ENCODE measurements around the gene TCL1B. TPM values are rescaled to one million over a fixed set of nuclear protein-coding genes. Genes with fewer than 3 reads are reported as not detected.
A peak's percentile ranks its signal among the peaks of the same experiment; 100 is the strongest.
"Not testable (repeated sequence)": the region's sequence is repeated elsewhere in the genome, so short reads cannot be mapped to it uniquely, and the experiment has no call there.

Gene TCL1B
- total and polyA plus RNA-seq, 5 donors from 2014 or later, result not detected

DNA sequence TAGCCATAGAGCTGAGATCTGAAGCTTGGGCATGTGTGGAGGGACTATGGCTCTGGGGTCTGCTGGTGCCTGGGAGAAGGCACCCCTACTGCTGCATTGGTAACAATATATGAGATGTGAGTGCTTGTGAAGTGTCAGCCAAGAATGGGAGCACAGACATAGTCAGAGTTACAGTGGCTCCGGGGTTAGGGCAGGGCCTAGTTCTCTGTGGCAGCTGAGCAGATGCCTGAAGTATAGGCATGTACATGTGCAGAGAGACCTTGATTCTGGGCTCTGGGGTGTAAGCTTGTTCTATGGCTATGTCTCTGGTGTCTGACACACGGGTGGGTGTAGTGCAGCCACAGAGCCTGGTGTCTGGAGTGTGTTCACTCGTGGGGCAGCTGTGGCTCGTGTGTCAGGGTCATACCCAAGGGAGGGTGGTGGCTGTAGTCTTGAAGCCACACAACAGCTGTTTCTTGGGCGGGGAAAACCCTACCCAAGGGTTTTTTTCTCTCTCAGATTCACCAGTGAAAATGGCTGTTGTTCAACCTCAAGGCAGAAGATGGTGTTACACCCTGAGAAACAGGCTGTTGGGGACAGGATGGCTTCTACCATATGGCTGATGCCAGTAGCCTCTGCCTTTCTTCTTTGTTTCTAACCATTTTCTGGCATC, 39.6 kb downstream of the TCL1B start:
- no peak overlapping the region for H3K4me3 ChIP-seq (ENCODE audit: low read depth, low read length)
- Mint-ChIP-seq H3K27ac (no peak overlapping the region), H3K4me1 (no peaks in the 10 kb centered on the region), H3K27me3 (peaks cover 30% of the 10 kb centered on the region), H3K36me3 (no peaks in the 10 kb centered on the region), H3K4me3 (no peak overlapping the region), H3K9me3 (peaks cover 0 to 11% (median 4%) of the 10 kb centered on the region in 7 donors)
- no peak overlapping the region for H3K27ac ChIP-seq (ENCODE audit: insufficient read depth, low read length, poor library complexity, severe bottlenecking)
- ATAC-seq (ENCODE audit: low read depth in 2 of 2) (peak in 1 of 2 donors; percentile 42), DNase-seq (no peak)
- H3K9me3 ChIP-seq (ENCODE audit: control insufficient read depth in 2 of 2, low read length in 2 of 2), result peaks cover 0 to 6% of the 10 kb centered on the region in 2 experiments
- H3K27me3 ChIP-seq (ENCODE audit: control insufficient read depth, insufficient read depth, low read length), result peaks cover 11% of the 10 kb centered on the region
- no peaks in the 10 kb centered on the region for H3K36me3 ChIP-seq (ENCODE audit: control insufficient read depth, insufficient read depth, low read length)
- no peaks in the 10 kb centered on the region for H3K4me1 ChIP-seq (ENCODE audit: control insufficient read depth, insufficient read depth, low read length, poor library complexity, severe bottlenecking)

DNA sequence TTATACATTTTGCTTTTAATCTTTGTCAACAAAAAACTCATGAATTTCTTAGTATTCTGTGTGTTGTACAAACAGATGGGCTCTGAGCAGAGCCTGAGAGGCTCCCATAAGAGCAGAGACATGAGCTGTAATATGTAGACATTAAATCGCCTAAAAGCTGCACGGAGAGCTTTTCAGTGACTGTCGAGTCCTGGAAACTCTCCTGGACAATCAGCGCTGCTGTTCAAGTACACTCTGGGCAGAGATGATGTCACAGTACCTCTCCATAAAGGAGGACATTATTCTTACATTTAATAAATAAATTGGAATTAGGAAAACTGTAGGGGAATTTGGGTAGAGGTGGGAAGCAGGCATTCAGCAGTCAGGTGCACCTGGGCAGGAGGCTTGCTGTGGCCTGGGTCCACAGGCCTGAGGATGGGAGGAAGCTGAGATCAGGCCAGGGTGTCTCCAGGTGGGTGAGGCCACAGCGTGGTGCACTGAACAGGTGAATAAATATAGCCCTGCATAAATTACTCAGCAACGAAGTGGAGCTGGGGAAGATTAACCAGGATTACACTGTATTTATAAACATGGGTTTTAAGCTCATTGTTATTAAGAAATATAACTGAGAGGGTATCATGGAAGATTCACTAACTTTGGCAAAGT, 41.0 kb downstream of the TCL1B start:
- Mint-ChIP-seq H3K36me3 (no peaks in the 10 kb centered on the region), H3K27ac (no peak overlapping the region), H3K9me3 (peaks cover 0 to 9% (median 4%) of the 10 kb centered on the region in 7 donors), H3K4me1 (no peaks in the 10 kb centered on the region), H3K4me3 (no peak overlapping the region), H3K27me3 (peaks cover 35% of the 10 kb centered on the region)
- Histone ChIP-seq H3K36me3 (ENCODE audit: control insufficient read depth, insufficient read depth, low read length) (no peaks in the 10 kb centered on the region), H3K4me1 (ENCODE audit: control insufficient read depth, insufficient read depth, low read length, poor library complexity, severe bottlenecking) (no peaks in the 10 kb centered on the region), H3K27ac (ENCODE audit: insufficient read depth, low read length, poor library complexity, severe bottlenecking) (no peak overlapping the region), H3K9me3 (ENCODE audit: control insufficient read depth in 2 of 2, low read length in 2 of 2) (peaks cover 0 to 3% of the 10 kb centered on the region in 2 experiments), H3K27me3 (ENCODE audit: control insufficient read depth, insufficient read depth, low read length) (peaks cover 14% of the 10 kb centered on the region), H3K4me3 (ENCODE audit: low read depth, low read length) (no peak overlapping the region)
- ATAC-seq (ENCODE audit: low read depth in 2 of 2) (no peak), DNase-seq (no peak)

DNA sequence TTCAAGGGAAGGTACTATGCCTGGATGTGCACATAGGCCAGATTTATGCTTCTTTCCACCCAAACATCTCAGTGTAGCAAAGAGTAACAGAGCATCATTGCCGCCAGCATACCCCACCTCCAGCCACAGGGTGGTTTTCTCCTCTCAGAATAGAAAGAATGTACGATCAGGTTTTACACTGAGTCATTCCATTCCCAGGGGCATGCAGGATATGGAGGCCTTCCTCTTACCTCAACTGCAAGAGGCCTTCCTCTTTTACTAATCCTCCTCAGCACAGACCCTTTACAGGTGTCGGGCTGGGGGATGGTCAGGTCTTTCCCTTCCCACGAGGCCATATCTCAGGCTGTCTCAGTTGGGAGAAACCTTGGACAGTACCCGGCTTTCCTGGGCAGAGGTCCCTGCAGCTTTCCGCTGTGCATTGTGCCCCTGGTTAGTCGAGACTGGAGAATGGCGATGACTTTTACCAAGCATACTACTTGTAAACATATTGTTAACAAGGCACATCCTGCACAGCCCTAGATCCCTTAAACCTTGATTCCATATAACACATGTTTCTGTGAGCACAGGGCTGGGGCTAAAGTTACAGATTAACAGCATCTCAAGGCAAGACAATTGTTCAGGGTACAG, 43.3 kb downstream of the TCL1B start:
- H3K36me3 Mint-ChIP-seq; H3K36me3 ChIP-seq (ENCODE audit: control insufficient read depth, insufficient read depth, low read length); H3K4me1 Mint-ChIP-seq; DNase-seq; H3K9me3 Mint-ChIP-seq; ATAC-seq (ENCODE audit: low read depth in 2 of 2); H3K4me1 ChIP-seq (ENCODE audit: control insufficient read depth, insufficient read depth, low read length, poor library complexity, severe bottlenecking); H3K9me3 ChIP-seq (ENCODE audit: control insufficient read depth in 2 of 2, low read length in 2 of 2); H3K4me3 Mint-ChIP-seq; H3K27ac Mint-ChIP-seq; H3K4me3 ChIP-seq (ENCODE audit: low read depth, low read length); H3K27ac ChIP-seq (ENCODE audit: insufficient read depth, low read length, poor library complexity, severe bottlenecking): not testable (repeated sequence)
- H3K27me3 Mint-ChIP-seq, result peaks cover 27% of the 10 kb centered on the region
- peaks cover 17% of the 10 kb centered on the region for H3K27me3 ChIP-seq (ENCODE audit: control insufficient read depth, insufficient read depth, low read length)

DNA sequence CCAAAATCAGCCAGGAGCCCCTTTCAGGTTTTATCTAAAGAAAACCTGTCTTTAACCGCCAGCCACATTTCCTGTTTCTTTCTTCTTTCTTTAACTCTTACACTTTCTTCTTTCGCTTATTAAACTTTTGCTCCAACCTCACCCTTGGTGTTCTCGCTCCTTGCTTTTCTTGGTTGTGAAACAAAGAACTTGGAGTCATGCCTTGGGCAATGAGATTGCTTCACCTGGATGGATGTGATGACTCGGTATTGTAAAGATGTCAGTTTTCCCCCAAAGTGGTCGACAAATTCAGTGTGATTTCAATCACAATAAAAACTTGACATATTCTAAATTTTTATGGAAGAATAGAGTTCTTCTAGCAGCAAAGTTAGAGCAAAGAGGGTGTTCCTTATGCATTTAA, 43.9 kb downstream of the TCL1B start:
- H3K4me1 ChIP-seq (ENCODE audit: control insufficient read depth, insufficient read depth, low read length, poor library complexity, severe bottlenecking), result no peaks in the 10 kb centered on the region
- no peak for ATAC-seq (ENCODE audit: low read depth in 2 of 2)
- no peak for DNase-seq
- H3K4me3 Mint-ChIP-seq, result no peak overlapping the region
- no peaks in the 10 kb centered on the region for H3K36me3 ChIP-seq (ENCODE audit: control insufficient read depth, insufficient read depth, low read length)
- no peaks in the 10 kb centered on the region for H3K4me1 Mint-ChIP-seq
- H3K27ac Mint-ChIP-seq, result no peak overlapping the region
- H3K9me3 ChIP-seq (ENCODE audit: control insufficient read depth in 2 of 2, low read length in 2 of 2), result no peaks in the 10 kb centered on the region
- H3K9me3 Mint-ChIP-seq, result peaks cover 0 to 3% (median 0%) of the 10 kb centered on the region in 7 donors
- peaks cover 27% of the 10 kb centered on the region for H3K27me3 Mint-ChIP-seq
- H3K36me3 Mint-ChIP-seq, result no peaks in the 10 kb centered on the region
- H3K4me3 ChIP-seq (ENCODE audit: low read depth, low read length), result no peak overlapping the region
- peaks cover 17% of the 10 kb centered on the region for H3K27me3 ChIP-seq (ENCODE audit: control insufficient read depth, insufficient read depth, low read length)
- H3K27ac ChIP-seq (ENCODE audit: insufficient read depth, low read length, poor library complexity, severe bottlenecking), result no peak overlapping the region

DNA sequence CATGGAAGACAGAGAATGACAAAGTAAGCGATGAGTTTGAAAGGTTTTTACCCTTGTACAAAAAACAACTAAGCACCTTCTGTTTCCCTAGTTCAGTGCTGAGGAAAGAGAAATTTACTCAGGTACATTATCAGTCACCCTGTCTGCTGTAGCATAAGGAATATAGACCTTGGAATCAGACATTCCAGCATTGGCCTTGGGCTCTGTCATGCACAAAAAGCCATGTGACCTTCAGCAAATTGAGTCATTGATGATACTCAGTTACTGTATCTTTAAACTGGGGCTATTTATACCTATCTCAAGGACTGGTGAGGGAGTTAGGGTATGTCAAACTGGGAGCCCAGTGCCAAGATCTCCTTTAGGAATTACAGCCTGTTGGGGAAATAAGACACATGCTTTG, 47.0 kb downstream of the TCL1B start:
- Histone ChIP-seq H3K27me3 (ENCODE audit: control insufficient read depth, insufficient read depth, low read length) (peaks cover 11% of the 10 kb centered on the region), H3K9me3 (ENCODE audit: control insufficient read depth in 2 of 2, low read length in 2 of 2) (peaks cover under 1 to 1% of the 10 kb centered on the region in 2 experiments), H3K36me3 (ENCODE audit: control insufficient read depth, insufficient read depth, low read length) (no peaks in the 10 kb centered on the region), H3K27ac (ENCODE audit: insufficient read depth, low read length, poor library complexity, severe bottlenecking) (no peak overlapping the region), H3K4me3 (ENCODE audit: low read depth, low read length) (no peak overlapping the region), H3K4me1 (ENCODE audit: control insufficient read depth, insufficient read depth, low read length, poor library complexity, severe bottlenecking) (no peaks in the 10 kb centered on the region)
- Mint-ChIP-seq H3K4me3 (no peak overlapping the region), H3K9me3 (peaks cover 0 to 8% (median 2%) of the 10 kb centered on the region in 7 donors), H3K27ac (no peak overlapping the region), H3K4me1 (peaks cover 0 to 3% (median 0%) of the 10 kb centered on the region in 4 donors), H3K36me3 (peaks cover 2% of the 10 kb centered on the region), H3K27me3 (peaks cover 18% of the 10 kb centered on the region)
- ATAC-seq (ENCODE audit: low read depth in 2 of 2), result no peak
- no peak for DNase-seq

DNA sequence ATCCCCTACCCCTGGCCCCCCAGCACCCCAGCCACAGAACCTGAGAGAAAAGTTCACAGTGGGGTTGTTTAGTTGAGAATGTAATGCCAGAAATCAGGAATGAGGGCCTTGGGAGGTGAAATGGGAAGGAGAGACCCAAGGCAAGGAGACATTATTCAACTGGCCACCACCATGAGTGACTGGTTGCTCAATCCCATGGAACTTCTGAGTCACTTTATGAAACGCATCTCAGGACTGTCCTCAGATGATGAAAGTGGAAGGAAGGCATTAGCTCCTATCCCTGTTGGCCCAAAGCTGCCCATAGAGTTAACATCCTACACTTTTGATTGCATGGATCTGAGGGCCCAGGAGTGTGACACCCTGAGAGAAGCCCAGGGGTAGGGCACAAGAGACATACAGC, 53.1 kb downstream of the TCL1B start:
- Histone ChIP-seq H3K27ac (ENCODE audit: insufficient read depth, low read length, poor library complexity, severe bottlenecking) (peak overlapping the region; percentile 68), H3K4me1 (ENCODE audit: control insufficient read depth, insufficient read depth, low read length, poor library complexity, severe bottlenecking) (no peaks in the 10 kb centered on the region), H3K36me3 (ENCODE audit: control insufficient read depth, insufficient read depth, low read length) (no peaks in the 10 kb centered on the region), H3K27me3 (ENCODE audit: control insufficient read depth, insufficient read depth, low read length) (no peaks in the 10 kb centered on the region), H3K4me3 (ENCODE audit: low read depth, low read length) (no peak overlapping the region), H3K9me3 (ENCODE audit: control insufficient read depth in 2 of 2, low read length in 2 of 2) (peaks cover 9 to 16% of the 10 kb centered on the region in 2 experiments)
- peak overlapping the region; percentile 83 to 100 (median 94) for H3K27ac Mint-ChIP-seq
- H3K4me1 Mint-ChIP-seq, result peaks cover 0 to 30% (median 5%) of the 10 kb centered on the region in 4 donors
- H3K4me3 Mint-ChIP-seq, result peak overlapping the region in 1 of 4 donors; percentile 56
- peaks cover 4% of the 10 kb centered on the region for H3K27me3 Mint-ChIP-seq
- no peak for DNase-seq
- H3K36me3 Mint-ChIP-seq, result peaks cover 9% of the 10 kb centered on the region
- no peak for ATAC-seq (ENCODE audit: low read depth in 2 of 2)
- H3K9me3 Mint-ChIP-seq, result peaks cover 0 to 27% (median 10%) of the 10 kb centered on the region in 7 donors

DNA sequence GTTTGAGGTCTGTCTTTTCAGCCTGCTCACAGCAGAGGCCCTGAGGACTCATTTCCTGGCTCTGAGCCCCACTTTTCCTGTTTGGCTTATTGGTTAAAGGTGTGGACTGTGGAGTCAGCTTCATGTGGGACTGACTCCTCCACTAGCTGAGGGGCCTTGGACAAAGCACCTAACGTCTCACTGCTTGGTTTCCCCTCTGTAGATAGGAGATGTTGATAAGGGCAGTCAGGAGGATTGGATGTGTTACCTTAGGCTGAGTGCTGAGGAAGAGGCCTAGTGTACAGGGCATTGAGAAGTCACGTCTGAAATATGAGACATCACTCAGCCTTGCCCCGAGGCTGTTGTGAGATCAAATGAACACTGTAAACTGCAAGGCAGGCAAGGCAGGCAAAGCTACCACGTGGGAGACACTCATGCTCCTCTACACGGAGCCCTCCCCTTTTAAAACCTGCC, 54.8 kb downstream of the TCL1B start:
- no peak for DNase-seq
- Mint-ChIP-seq H3K4me3 (no peak overlapping the region), H3K27ac (no peak overlapping the region), H3K36me3 (peaks cover 9% of the 10 kb centered on the region), H3K9me3 (peaks cover 0 to 27% (median 10%) of the 10 kb centered on the region in 7 donors), H3K27me3 (peaks cover 4% of the 10 kb centered on the region), H3K4me1 (peaks cover 0 to 30% (median 5%) of the 10 kb centered on the region in 4 donors)
- Histone ChIP-seq H3K4me1 (ENCODE audit: control insufficient read depth, insufficient read depth, low read length, poor library complexity, severe bottlenecking) (no peaks in the 10 kb centered on the region), H3K9me3 (ENCODE audit: control insufficient read depth in 2 of 2, low read length in 2 of 2) (peaks cover 9 to 16% of the 10 kb centered on the region in 2 experiments), H3K4me3 (ENCODE audit: low read depth, low read length) (no peak overlapping the region), H3K36me3 (ENCODE audit: control insufficient read depth, insufficient read depth, low read length) (no peaks in the 10 kb centered on the region), H3K27ac (ENCODE audit: insufficient read depth, low read length, poor library complexity, severe bottlenecking) (no peak overlapping the region), H3K27me3 (ENCODE audit: control insufficient read depth, insufficient read depth, low read length) (no peaks in the 10 kb centered on the region)
- ATAC-seq (ENCODE audit: low read depth in 2 of 2), result no peak
